Measurements from ENCODE around the gene FAM151A.

The FAM151A gene

GRCh38 chr1:54604051-54604450 lies 19.3 kb downstream of the FAM151A start:
- DNase-seq (ENCODE audit: low read depth, low spot score): no peak

- no peak for DNase-seq (ENCODE audit: low read depth, low spot score)
Measured at GRCh38 chr1:54603241-54603640, 20.1 kb downstream of the FAM151A start.

- no peak for DNase-seq (ENCODE audit: low read depth, low spot score)
Measured at GRCh38 chr1:54602554-54602953, 20.8 kb downstream of the FAM151A start.

- DNase-seq (ENCODE audit: low read depth, low spot score): no peak
Measured at GRCh38 chr1:54601730-54602129, 21.6 kb downstream of the FAM151A start.

GRCh38 chr1:54600947-54601721 lies 22.2 kb downstream of the FAM151A start:
- DNase-seq (ENCODE audit: low read depth, low spot score): no peak

- DNase-seq (ENCODE audit: low read depth, low spot score): no peak
Measured at GRCh38 chr1:54599211-54599823, 24.0 kb downstream of the FAM151A start.

- no peak for DNase-seq (ENCODE audit: low read depth, low spot score)
Measured at GRCh38 chr1:54597455-54598030, 25.8 kb downstream of the FAM151A start.

GRCh38 chr1:54596756-54597155 lies 26.6 kb downstream of the FAM151A start:
- no peak for DNase-seq (ENCODE audit: low read depth, low spot score)

- DNase-seq (ENCODE audit: low read depth, low spot score): no peak
Measured at GRCh38 chr1:54595956-54596498, 27.3 kb downstream of the FAM151A start.

GRCh38 chr1:54594463-54594862 lies 28.9 kb downstream of the FAM151A start:
- DNase-seq (ENCODE audit: low read depth, low spot score): no peak

- no peak for DNase-seq (ENCODE audit: low read depth, low spot score)
Measured at GRCh38 chr1:54593571-54594160, 29.7 kb downstream of the FAM151A start.

GRCh38 chr1:54591127-54591756 lies 32.1 kb downstream of the FAM151A start:
- DNase-seq (ENCODE audit: low read depth, low spot score): no peak

- DNase-seq (ENCODE audit: low read depth, low spot score): no peak
Measured at GRCh38 chr1:54588377-54588776, 34.9 kb downstream of the FAM151A start.

- DNase-seq (ENCODE audit: low read depth, low spot score): no peak
Measured at GRCh38 chr1:54585181-54586066, 37.9 kb downstream of the FAM151A start.

- DNase-seq (ENCODE audit: low read depth, low spot score): no peak
Measured at GRCh38 chr1:54584575-54584974, 38.8 kb downstream of the FAM151A start.

- no peak for DNase-seq (ENCODE audit: low read depth, low spot score)
Measured at GRCh38 chr1:54583871-54584270, 39.5 kb downstream of the FAM151A start.

GRCh38 chr1:54583307-54583686 lies 40.0 kb downstream of the FAM151A start:
- DNase-seq (ENCODE audit: low read depth, low spot score): no peak

GRCh38 chr1:54582566-54583306 lies 40.6 kb downstream of the FAM151A start:
- DNase-seq (ENCODE audit: low read depth, low spot score): peak; percentile 45

GRCh38 chr1:54581621-54582035 lies 41.7 kb downstream of the FAM151A start:
- DNase-seq (ENCODE audit: low read depth, low spot score): peak; percentile 94

All from astrocyte of the hippocampus (primary cell).